ENCODE measurements around the gene SLC25A40. TPM values are rescaled to one million over a fixed set of nuclear protein-coding genes. Genes with fewer than 3 reads are reported as not detected.

SLC25A40 gene
- total and polyA plus RNA-seq, 7 donors: 3.1 to 11.2 (median 5.8) TPM

GRCh38 chr7:87895363-87895762 lies 19.2 kb upstream of the SLC25A40 start:
- TF ChIP-seq, protein P1, sequence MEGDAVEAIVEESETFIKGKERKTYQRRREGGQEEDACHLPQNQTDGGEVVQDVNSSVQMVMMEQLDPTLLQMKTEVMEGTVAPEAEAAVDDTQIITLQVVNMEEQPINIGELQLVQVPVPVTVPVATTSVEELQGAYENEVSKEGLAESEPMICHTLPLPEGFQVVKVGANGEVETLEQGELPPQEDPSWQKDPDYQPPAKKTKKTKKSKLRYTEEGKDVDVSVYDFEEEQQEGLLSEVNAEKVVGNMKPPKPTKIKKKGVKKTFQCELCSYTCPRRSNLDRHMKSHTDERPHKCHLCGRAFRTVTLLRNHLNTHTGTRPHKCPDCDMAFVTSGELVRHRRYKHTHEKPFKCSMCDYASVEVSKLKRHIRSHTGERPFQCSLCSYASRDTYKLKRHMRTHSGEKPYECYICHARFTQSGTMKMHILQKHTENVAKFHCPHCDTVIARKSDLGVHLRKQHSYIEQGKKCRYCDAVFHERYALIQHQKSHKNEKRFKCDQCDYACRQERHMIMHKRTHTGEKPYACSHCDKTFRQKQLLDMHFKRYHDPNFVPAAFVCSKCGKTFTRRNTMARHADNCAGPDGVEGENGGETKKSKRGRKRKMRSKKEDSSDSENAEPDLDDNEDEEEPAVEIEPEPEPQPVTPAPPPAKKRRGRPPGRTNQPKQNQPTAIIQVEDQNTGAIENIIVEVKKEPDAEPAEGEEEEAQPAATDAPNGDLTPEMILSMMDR (IDR thresholded peaks at IDR 0.05): no peak
- H3K4me3 ChIP-seq: no peak overlapping the region
- H3K27ac ChIP-seq: no peak overlapping the region
- DNase-seq (no peak), ATAC-seq (no peak)
- WGBS, 3 donors: 81 to 98% (median 97%) methylated on average over 2 of the region's 2 CpGs
- H3K36me3 ChIP-seq (ENCODE audit: insufficient read depth in 1 of 2, low read depth in 1 of 2): peaks cover 0 to 40% of the 10 kb centered on the region in 2 donors
- intact Hi-C loops (cut with DNase I): no loop called here
- no peaks in the 10 kb centered on the region for H3K4me1 ChIP-seq
- no peaks in the 10 kb centered on the region for H3K27me3 ChIP-seq (ENCODE audit: insufficient read depth in 3 of 3, low read length in 2 of 3)
- H3K9me3 ChIP-seq: no peaks in the 10 kb centered on the region

DNA sequence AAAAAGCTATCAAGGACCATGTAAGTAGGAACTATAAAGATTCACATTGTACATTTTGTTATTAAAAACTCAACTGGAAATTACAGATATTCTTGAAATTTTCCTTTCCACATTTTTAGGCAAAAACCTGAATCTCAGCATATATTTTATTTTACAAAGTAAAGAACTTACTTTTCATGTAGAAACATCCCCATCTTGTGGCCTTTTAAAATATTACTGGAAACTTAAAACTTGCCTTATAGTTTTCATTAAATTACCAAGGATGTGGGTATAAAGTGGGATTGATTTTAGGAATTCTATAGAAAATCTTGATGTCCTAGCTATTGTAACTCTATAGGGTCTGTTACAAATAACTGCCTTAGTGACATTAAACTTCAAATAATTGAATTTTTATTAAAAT lies 10.7 kb upstream of the SLC25A40 start:
- H3K27me3 ChIP-seq (ENCODE audit: insufficient read depth in 3 of 3, low read length in 2 of 3): no peaks in the 10 kb centered on the region
- H3K4me1 ChIP-seq: no peaks in the 10 kb centered on the region
- H3K36me3 ChIP-seq (ENCODE audit: insufficient read depth in 1 of 2, low read depth in 1 of 2): peaks cover 0 to 18% of the 10 kb centered on the region in 2 donors
- DNase-seq: no peak
- intact Hi-C loops (cut with DNase I): loop anchor here in 1 of 2 donors (5.0 to 10.0 kb wide), 2 partner anchors 90 to 228 kb away; no protein-coding TSS in a partner anchor
- ATAC-seq: no peak
- H3K4me3 ChIP-seq: no peak overlapping the region
- no peak overlapping the region for H3K27ac ChIP-seq
- no peaks in the 10 kb centered on the region for H3K9me3 ChIP-seq
- TF ChIP-seq, protein P1 (IDR thresholded peaks at IDR 0.05): peak; percentile 40

GRCh38 chr7:87885018-87885417 lies 8.9 kb upstream of the SLC25A40 start:
- WGBS, 3 donors: 95 to 97% (median 96%) methylated on average over 2 of the region's 2 CpGs
- intact Hi-C loops (cut with DNase I): loop anchor here in 1 of 2 donors (5.0 to 10.0 kb wide), 2 partner anchors 88 to 230 kb away; no protein-coding TSS in a partner anchor
- no peaks in the 10 kb centered on the region for H3K4me1 ChIP-seq

DNA sequence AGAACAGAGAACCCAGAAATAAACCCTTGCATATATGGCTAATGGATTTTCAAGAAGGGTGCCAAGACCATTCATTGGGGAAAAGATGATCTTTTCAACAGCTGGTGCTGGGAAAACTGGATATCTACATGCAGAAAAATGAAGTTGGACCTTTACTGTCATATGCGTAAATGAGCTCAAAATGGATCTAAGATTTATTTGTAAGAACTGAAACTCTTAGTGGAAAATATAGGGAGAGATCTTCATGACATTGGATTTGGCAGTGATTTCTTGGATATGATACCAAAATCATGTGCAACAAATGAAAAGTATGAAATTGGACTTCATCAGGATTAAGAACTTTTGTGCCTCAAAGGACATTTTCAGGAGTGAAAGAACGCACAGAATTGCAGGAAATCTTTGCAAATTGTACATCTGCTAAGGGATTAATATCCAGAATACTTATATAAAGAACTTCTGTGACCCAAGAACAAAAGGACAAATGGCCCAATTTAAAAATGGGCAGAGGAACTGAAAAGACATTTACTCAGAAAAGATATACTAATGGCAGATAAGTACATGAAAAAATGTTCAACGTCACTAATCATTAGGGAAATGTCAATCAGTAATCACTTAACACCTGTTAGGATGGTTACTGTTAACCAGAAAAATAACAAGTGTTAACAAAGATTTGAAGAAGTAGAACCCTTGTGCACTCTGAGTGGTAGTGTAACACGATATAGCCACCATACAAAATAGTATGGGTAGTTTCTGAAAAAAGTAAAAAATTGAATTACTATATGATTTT lies 6.2 kb upstream of the SLC25A40 start:
- DNase-seq: no peak
- no peaks in the 10 kb centered on the region for H3K9me3 ChIP-seq
- H3K27ac ChIP-seq: no peak overlapping the region
- peaks cover 0 to 11% of the 10 kb centered on the region in 2 donors for H3K36me3 ChIP-seq (ENCODE audit: insufficient read depth in 1 of 2, low read depth in 1 of 2)
- TF ChIP-seq, protein P1 (IDR thresholded peaks at IDR 0.05): no peak
- ATAC-seq: no peak
- H3K4me1 ChIP-seq: peaks cover 13% of the 10 kb centered on the region
- intact Hi-C loops (cut with DNase I): loop anchor here in 1 of 2 donors (10.0 kb wide), 1 partner anchor 232 kb away; no protein-coding TSS in a partner anchor
- H3K27me3 ChIP-seq (ENCODE audit: insufficient read depth in 3 of 3, low read length in 2 of 3): no peaks in the 10 kb centered on the region
- H3K4me3 ChIP-seq: no peak overlapping the region
- 71 to 78% (median 74%) methylated on average over 4 of the region's 4 CpGs for WGBS, 3 donors

More at GRCh38 chr7:87885018-87885417, 8.9 kb upstream of the SLC25A40 start:
- no peak overlapping the region for H3K4me3 ChIP-seq
- ATAC-seq (no peak), DNase-seq (no peak)
- TF ChIP-seq, protein P1 (IDR thresholded peaks at IDR 0.05): no peak
- H3K27ac ChIP-seq: no peak overlapping the region
- no peaks in the 10 kb centered on the region for H3K27me3 ChIP-seq (ENCODE audit: insufficient read depth in 3 of 3, low read length in 2 of 3)
- peaks cover 0 to 18% of the 10 kb centered on the region in 2 donors for H3K36me3 ChIP-seq (ENCODE audit: insufficient read depth in 1 of 2, low read depth in 1 of 2)
- no peaks in the 10 kb centered on the region for H3K9me3 ChIP-seq

All from psoas muscle (tissue), 8 donors.